Right cardiac atrium (tissue), 5 donors: Measurements from ENCODE around the gene RBM7. TPM values are rescaled to one million over a fixed set of nuclear protein-coding genes. Genes with fewer than 3 reads are reported as not detected.

ENCODE experiments used
- ATAC-seq, 2 donors: fragments of 200-7000 bp; cut with Tn5 transposase; one replicate each; pipeline versions ENCODE4 v1.8.0 to v1.9.1; 2020; ENCODE audit warnings: moderate library complexity in 2 of 2, mild to moderate bottlenecking in 1 of 2
- DNase-seq, 3 donors: peaks; one replicate each; pipeline ENCODE4 v3.0.0-alpha.2; 2020
- H3K27ac ChIP-seq: one replicate; pipeline ENCODE4 v1.5.1; 2013; ENCODE audit warnings: mild to moderate bottlenecking, low read length, control low read depth, moderate library complexity
- H3K27me3 ChIP-seq: one replicate; pipeline ENCODE4 v1.6.1; 2013; ENCODE audit not compliant: control insufficient read depth, insufficient read depth
- H3K4me1 ChIP-seq: one replicate; pipeline ENCODE4 v1.6.1; 2013; ENCODE audit warnings: low read length; ENCODE audit not compliant: control insufficient read depth, insufficient read depth
- H3K4me3 ChIP-seq: one replicate; pipeline ENCODE4 v1.5.1; 2013; ENCODE audit warnings: low read length, control low read depth
- H3K9me3 ChIP-seq: one replicate; pipeline ENCODE4 v1.6.1; 2013; ENCODE audit warnings: low read length; ENCODE audit not compliant: control insufficient read depth
- WGBS: extraction: QIAGEN DNeasy Blood & Tissue Kit; methylation state at CpG from one replicate; pipeline ENCODE4 v1.1.7; 2013; 5-methylcytosine and 5-hydroxymethylcytosine counted together
- intact Hi-C, 4 donors: fragments of 100-400 bp; cut with DNase I; formaldehyde crosslinking; loops; one replicate each; pipeline versions ENCODE4 v1.11.0 to v1.14.0; 2022 to 2023
- polyA plus RNA-seq: library from polyadenylated mRNA; stranded (reverse); fragments of 200-250 nt; gene quantifications from one replicate; pipeline ENCODE4 v1.2.3, GENCODE V29; 2013
- total RNA-seq, 4 donors: library from RNA; stranded (reverse); fragmentation: NEBNext Ultra II Directional; extraction: Animal tissue kit (Norgen Biotek cat#: 25700); gene quantifications; one replicate each; pipeline ENCODE4 v1.2.1, GENCODE V29; 2021
- donor health status: healthy with polysubstance abuse.
- donor health status: DM: no; HTN: yes; CAD: no.
- donor health status: DM: no; HTN: no; CAD: no.
- donor health status: DM: no; HTN: yes; CAD: no; lungs with severe emphysema.
- donor health status: DM: yes; HTN: yes; CAD: no.

Gene RBM7
- total and polyA plus RNA-seq, 5 donors = 7.9 to 24.5 (median 22.1) TPM

DNA sequence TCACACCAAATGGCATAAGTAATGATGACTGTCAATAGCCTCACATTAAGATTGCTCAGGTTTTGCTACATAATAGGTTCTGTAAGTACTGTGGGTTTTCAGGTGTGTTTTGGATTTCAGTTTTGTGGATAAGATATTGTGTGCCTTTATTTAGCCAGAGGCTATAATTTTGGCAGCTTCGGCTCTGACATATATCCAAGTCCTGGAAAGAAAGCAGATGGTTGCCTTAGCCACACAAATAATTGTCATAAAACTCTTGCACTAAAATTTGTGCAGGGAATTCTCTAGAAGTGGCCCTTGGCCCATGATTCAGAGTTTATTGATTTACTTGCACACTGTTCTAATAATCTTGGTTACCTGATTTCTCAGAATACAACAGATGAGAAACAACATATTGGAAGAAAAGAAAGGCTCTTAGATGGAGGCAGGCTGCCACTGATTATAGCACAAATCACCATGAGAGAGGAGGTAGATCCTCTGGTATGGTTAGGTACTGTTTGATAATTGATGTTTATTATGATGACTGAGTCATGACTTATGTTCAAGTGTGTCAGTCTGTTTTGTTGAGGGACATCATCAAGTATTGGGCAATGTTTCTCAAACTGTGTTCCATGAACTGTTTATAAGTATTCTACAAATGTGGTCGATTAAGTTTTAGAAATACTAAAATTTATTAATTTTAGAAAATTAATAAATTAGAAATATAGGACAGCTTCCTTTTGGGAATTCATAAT lies 48.5 kb downstream of the RBM7 start:
- peaks cover 2% of the 10 kb centered on the region for H3K4me1 ChIP-seq
- WGBS = 75% methylated on average over 2 of the region's 2 CpGs
- H3K4me3 ChIP-seq = no peak overlapping the region
- no peak overlapping the region for H3K27ac ChIP-seq
- no peak for ATAC-seq
- no peaks in the 10 kb centered on the region for H3K9me3 ChIP-seq
- DNase-seq = no peak
- intact Hi-C loops = no loop called here
- H3K27me3 ChIP-seq = no peaks in the 10 kb centered on the region

DNA sequence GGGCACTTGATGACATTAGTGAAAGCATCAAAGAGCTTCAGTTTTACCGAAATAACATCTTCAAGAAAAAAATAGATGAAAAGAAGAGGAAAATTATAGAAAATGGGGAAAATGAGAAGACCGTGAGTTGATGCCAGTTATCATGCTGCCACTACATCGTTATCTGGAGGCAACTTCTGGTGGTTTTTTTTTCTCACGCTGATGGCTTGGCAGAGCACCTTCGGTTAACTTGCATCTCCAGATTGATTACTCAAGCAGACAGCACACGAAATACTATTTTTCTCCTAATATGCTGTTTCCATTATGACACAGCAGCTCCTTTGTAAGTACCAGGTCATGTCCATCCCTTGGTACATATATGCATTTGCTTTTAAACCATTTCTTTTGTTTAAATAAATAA lies 49.4 kb downstream of the RBM7 start:
- no peak overlapping the region for H3K4me3 ChIP-seq
- peaks cover 2% of the 10 kb centered on the region for H3K4me1 ChIP-seq
- intact Hi-C loops = no loop called here
- no peak for ATAC-seq
- H3K27ac ChIP-seq = no peak overlapping the region
- no peak for DNase-seq
- WGBS = 69% methylated on average over 6 of the region's 6 CpGs
- H3K27me3 ChIP-seq = no peaks in the 10 kb centered on the region
- H3K9me3 ChIP-seq = no peaks in the 10 kb centered on the region

DNA sequence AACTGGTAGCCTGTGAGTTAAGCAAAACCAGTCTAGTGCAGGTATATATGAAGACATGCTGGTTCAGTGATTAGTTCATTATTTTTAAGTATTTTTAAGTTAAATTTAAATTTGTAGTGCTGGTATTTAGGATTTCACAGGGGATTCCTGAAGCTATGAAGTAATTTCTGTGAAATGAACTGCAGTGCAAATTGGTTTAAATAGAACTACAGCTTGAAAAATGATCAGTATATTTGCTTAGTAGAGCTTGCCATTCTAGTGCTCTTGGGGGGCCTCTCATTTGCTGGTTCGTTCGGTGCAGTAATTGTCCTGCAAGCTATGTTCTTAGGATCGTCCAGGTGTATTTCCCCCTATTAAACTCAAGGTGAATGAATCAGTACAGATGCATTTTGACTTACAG lies 51.9 kb downstream of the RBM7 start:
- WGBS = 98% methylated on average over 3 of the region's 3 CpGs
- Histone ChIP-seq H3K4me1 (peaks cover 2% of the 10 kb centered on the region), H3K9me3 (no peaks in the 10 kb centered on the region), H3K27ac (no peak overlapping the region), H3K4me3 (no peak overlapping the region), H3K27me3 (no peaks in the 10 kb centered on the region)
- no peak for DNase-seq
- intact Hi-C loops = no loop called here
- no peak for ATAC-seq

Other genes with a start within 250 kb of the RBM7 start
- 100 to 1,000 TPM in 1 of 4 donors, 10 to 100 TPM in 3; 16.8 to 183 (median 50.8) TPM for gene NNMT, start 104.3 kb upstream of the RBM7 start, total RNA-seq
- gene NNMT, start 104.3 kb upstream of the RBM7 start, polyA plus RNA-seq = 56.9 TPM
- 10 to 100 TPM in 1 of 4 donors, 1 to 10 TPM in 3; 6.7 to 13.6 (median 8.5) TPM for gene C11orf71, start 155 bp upstream of the RBM7 start, total RNA-seq
- 11.8 TPM for gene C11orf71, start 155 bp upstream of the RBM7 start, polyA plus RNA-seq
- gene REXO2, start 38.8 kb downstream of the RBM7 start, total RNA-seq = 100 to 1,000 TPM; 119 to 131 (median 122) TPM
- gene REXO2, start 38.8 kb downstream of the RBM7 start, polyA plus RNA-seq = 175 TPM
- gene NXPE1, start 159.2 kb downstream of the RBM7 start, total RNA-seq = not detected
- not detected for gene NXPE1, start 159.2 kb downstream of the RBM7 start, polyA plus RNA-seq
- gene NXPE4, start 195.1 kb downstream of the RBM7 start, total RNA-seq = not detected
- not detected for gene NXPE4, start 195.1 kb downstream of the RBM7 start, polyA plus RNA-seq